Muscle layer of colon (tissue), 2 donors: ENCODE measurements around the gene MEP1A.

Experiments used
- H3K27ac ChIP-seq: one replicate; pipeline ENCODE4 v1.7.0; 2013; ENCODE audit warnings: low read depth, mild to moderate bottlenecking, low read length, moderate library complexity
- H3K27me3 ChIP-seq, 2 donors: one replicate each; pipeline ENCODE4 v1.7.0; 2013; ENCODE audit warnings: low read length in 2 of 2, mild to moderate bottlenecking in 2 of 2; ENCODE audit not compliant: insufficient read depth in 2 of 2, control insufficient read depth in 1 of 2
- H3K36me3 ChIP-seq: one replicate; pipeline ENCODE4 v1.7.0; 2013; ENCODE audit warnings: mild to moderate bottlenecking, low read length; ENCODE audit not compliant: insufficient read depth
- H3K4me1 ChIP-seq: one replicate; pipeline ENCODE4 v1.7.0; 2013; ENCODE audit warnings: mild to moderate bottlenecking, low read length; ENCODE audit not compliant: insufficient read depth
- H3K4me3 ChIP-seq, 2 donors: one replicate each; pipeline ENCODE4 v1.7.0; 2013; ENCODE audit warnings: low read length in 2 of 2, low read depth in 1 of 2, mild to moderate bottlenecking in 1 of 2, moderate library complexity in 1 of 2
- H3K9ac ChIP-seq: one replicate; pipeline ENCODE4 v1.7.0; 2013; ENCODE audit warnings: low read length
- H3K9me3 ChIP-seq: one replicate; pipeline ENCODE4 v1.7.0; 2013; ENCODE audit warnings: mild to moderate bottlenecking, low read length
- donor health status: abdominal sarcoma.
- donor health status: Adenocarcinoma of cecum.

MEP1A gene

DNA sequence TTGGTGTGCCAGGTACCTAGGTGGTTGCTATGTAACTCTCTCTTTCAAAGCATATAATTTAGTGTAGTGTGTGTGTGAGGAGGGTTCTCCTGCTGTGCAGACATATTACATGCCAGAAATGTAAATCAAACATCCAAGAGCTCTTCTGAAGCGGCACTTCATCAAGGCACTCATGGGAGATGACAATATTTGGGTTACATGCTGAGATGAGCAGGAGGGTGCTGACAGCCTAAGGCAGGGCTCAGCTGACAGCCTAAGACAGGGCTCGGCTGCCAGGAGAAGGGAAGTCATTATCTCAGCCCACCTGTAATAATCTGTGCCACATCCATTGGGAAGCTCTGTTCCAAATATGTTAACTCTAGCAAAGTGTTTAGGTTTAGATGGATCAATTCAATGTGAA lies 89.5 kb downstream of the MEP1A start:
- no peaks in the 10 kb centered on the region for H3K4me1 ChIP-seq
- H3K36me3 ChIP-seq = no peaks in the 10 kb centered on the region
- H3K4me3 ChIP-seq = no peak overlapping the region
- no peaks in the 10 kb centered on the region for H3K27me3 ChIP-seq
- no peak overlapping the region for H3K9ac ChIP-seq
- H3K9me3 ChIP-seq = no peaks in the 10 kb centered on the region
- H3K27ac ChIP-seq = no peak overlapping the region

DNA sequence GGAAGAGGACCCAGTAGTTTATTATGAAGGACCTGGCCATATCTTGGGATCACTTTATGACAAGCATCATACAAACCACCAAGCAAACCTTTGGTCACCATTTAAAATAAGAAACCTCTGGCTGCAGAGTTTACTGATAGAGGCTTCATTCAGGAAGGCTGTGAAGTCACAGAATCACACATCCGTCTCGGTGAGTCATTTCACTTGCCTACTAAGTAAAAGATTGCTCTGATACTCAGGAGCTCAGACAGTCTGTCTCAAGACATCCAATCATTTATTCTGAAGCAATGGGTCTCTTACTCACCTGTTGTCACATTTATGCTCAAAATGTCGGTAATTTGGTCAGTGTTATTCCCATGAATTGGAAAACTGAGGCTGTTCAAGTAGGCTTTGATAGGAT lies 94.8 kb downstream of the MEP1A start:
- no peaks in the 10 kb centered on the region for H3K9me3 ChIP-seq
- H3K9ac ChIP-seq = no peak overlapping the region
- peaks cover 8% of the 10 kb centered on the region for H3K4me1 ChIP-seq
- no peak overlapping the region for H3K4me3 ChIP-seq
- H3K36me3 ChIP-seq = no peaks in the 10 kb centered on the region
- H3K27me3 ChIP-seq = no peaks in the 10 kb centered on the region
- H3K27ac ChIP-seq = no peak overlapping the region

DNA sequence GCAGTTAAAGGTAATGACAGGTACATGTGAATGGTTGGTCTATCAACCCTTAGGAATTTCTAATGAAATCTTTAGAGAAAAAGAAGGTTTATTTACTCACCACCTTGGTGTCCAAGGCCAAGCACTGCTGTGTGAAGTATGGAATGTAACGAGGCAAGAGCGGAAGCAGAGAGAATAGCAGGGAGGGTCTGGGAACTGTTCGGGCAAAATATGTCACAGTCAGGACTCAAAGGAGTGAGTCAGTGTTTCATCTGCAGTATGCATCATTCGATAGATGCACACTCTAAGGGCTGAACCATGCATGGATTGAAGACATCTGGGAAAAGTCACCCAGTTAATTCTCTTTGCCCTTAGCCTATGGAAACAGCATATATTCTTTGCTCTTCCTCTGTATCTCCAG lies 95.4 kb downstream of the MEP1A start:
- Histone ChIP-seq H3K9me3 (no peaks in the 10 kb centered on the region), H3K4me3 (no peak overlapping the region), H3K9ac (no peak overlapping the region), H3K27ac (no peak overlapping the region), H3K36me3 (no peaks in the 10 kb centered on the region), H3K4me1 (peaks cover 8% of the 10 kb centered on the region), H3K27me3 (no peaks in the 10 kb centered on the region)
